A549 (cell line): Measurements from ENCODE around the gene WRNIP1. TPM values are rescaled to one million over a fixed set of nuclear protein-coding genes. Genes with fewer than 3 reads are reported as not detected.

ENCODE experiments used
- ATAC-seq, 2 experiments: fragments of 200-7000 bp in 1 of 2; fragments of >200 bp in 1 of 2; cut with Nextera tagmentation in 1 of 2; cut with Tn5 transposase in 1 of 2; 3 replicates each; pipeline versions ENCODE4 v1.8.0 to v1.9.1; 2018 to 2020; ENCODE audit warnings: mild to moderate bottlenecking in 1 of 2, moderate library complexity in 1 of 2
- CTCF ChIA-PET: fragments of 300-600 bp; sonication (Branson Sonifier 250); formaldehyde crosslinking; extraction: SDS; loops from one replicate; lab custom pipeline; 2021; ENCODE audit warnings: antibody characterized with exemption, inconsistent platforms; lab: Yijun Ruan, JAX
- POLR2A ChIA-PET: fragments of 350-600 bp; formaldehyde crosslinking; extraction: SDS; loops from one replicate; lab custom pipeline; 2021; ENCODE audit warnings: antibody characterized with exemption, inconsistent platforms; lab: Yijun Ruan, JAX
- DNase-seq, 2 experiments: peaks; one replicate each; pipeline versions ENCODE4 v3.0.0 to v3.0.0-alpha.2; 2011 to 2016; ENCODE audit warnings: low read depth in 1 of 2, low spot score in 1 of 2
- FAIRE-seq: peaks from 2 replicates; lab custom pipeline; 2011; peaks lifted over from hg19 to GRCh38; lab: Jason Lieb, UNC
- H3K27ac ChIP-seq, 2 experiments: fragments of >200 bp; sonication (Bioruptor Twin); formaldehyde crosslinking; 3 replicates each; pipeline ENCODE4 v1.5.1; 2016 to 2017
- H3K4me1 ChIP-seq: fragments of >200 bp; sonication (Bioruptor Twin); formaldehyde crosslinking; 3 replicates; pipeline ENCODE4 v1.6.1; 2016
- H3K4me2 ChIP-seq: fragments of >200 bp; sonication (Bioruptor Twin); formaldehyde crosslinking; 3 replicates; pipeline ENCODE4 v1.6.1; 2016
- H3K4me3 ChIP-seq: fragments of >200 bp; sonication (Bioruptor Twin); formaldehyde crosslinking; 3 replicates; pipeline ENCODE4 v1.5.1; 2016
- H3K9me3 ChIP-seq: fragments of >200 bp; sonication (Bioruptor Twin); formaldehyde crosslinking; 3 replicates; pipeline ENCODE4 v1.6.1; 2016
- BHLHE40 ChIP-seq: IDR thresholded peaks from 2 replicates; pipeline ENCODE4 v1.6.1; 2012; ENCODE audit warnings: low read depth, low read length, inconsistent platforms
- CBX8 ChIP-seq: fragments of 200-600 bp; sonication (generic); IDR thresholded peaks from 2 replicates; pipeline ENCODE4 v1.6.1; 2016
- CHD2 ChIP-seq: fragments of 150-350 bp; IDR thresholded peaks from 2 replicates; pipeline ENCODE4 v1.6.1; 2014; ENCODE audit warnings: low read length; ENCODE audit not compliant: partially characterized antibody
- EP300 ChIP-seq, 2 experiments: fragments of >200 bp; sonication (Bioruptor Twin); formaldehyde crosslinking; IDR thresholded peaks; 2 replicates in 1 of 2; 3 replicates in 1 of 2; pipeline ENCODE4 v1.6.1; 2016 to 2017
- ESRRA ChIP-seq: fragments of 150-350 bp; IDR thresholded peaks from 2 replicates; pipeline ENCODE4 v1.6.1; 2014; ENCODE audit warnings: mild to moderate bottlenecking, low read length, borderline replicate concordance
- FOSB ChIP-seq: fragments of 250-450 bp; sonication (Bioruptor Pico); IDR thresholded peaks from 2 replicates; pipeline ENCODE4 v1.5.0; 2020; ENCODE audit warnings: mild to moderate bottlenecking, moderate library complexity
- HDAC2 ChIP-seq: fragments of 200-600 bp; sonication (generic); IDR thresholded peaks from 2 replicates; pipeline ENCODE4 v1.6.1; 2016
- HOXA7 ChIP-seq: fragments of 250-450 bp; sonication (Bioruptor Pico); IDR thresholded peaks from 2 replicates; pipeline ENCODE4 v1.5.0; 2020; ENCODE audit warnings: mild to moderate bottlenecking, moderate library complexity
- HOXB5 ChIP-seq: fragments of 250-450 bp; sonication (Bioruptor Pico); IDR thresholded peaks from 2 replicates; pipeline ENCODE4 v1.5.0; 2020; ENCODE audit warnings: mild to moderate bottlenecking, moderate library complexity
- MAFK ChIP-seq: fragments of 450-650 bp; IDR thresholded peaks from 2 replicates; pipeline ENCODE4 v1.6.1; 2014; ENCODE audit not compliant: partially characterized antibody
- PHF8 ChIP-seq: fragments of 200-600 bp; sonication (generic); IDR thresholded peaks from 2 replicates; pipeline ENCODE4 v1.6.1; 2016; ENCODE audit warnings: low read depth, mild to moderate bottlenecking, antibody characterized with exemption, moderate library complexity, borderline replicate concordance
- POLR2AphosphoS2 ChIP-seq: conservative IDR thresholded peaks from 2 replicates; pipeline ENCODE4 v1.6.1; 2012; ENCODE audit warnings: low read length, improper control_type of control experiment, inconsistent platforms
- RAD21 ChIP-seq, 2 experiments: fragments of >200 bp in 1 of 2; sonication (Bioruptor Twin) in 1 of 2; formaldehyde crosslinking in 1 of 2; IDR thresholded peaks in 1 of 2; conservative IDR thresholded peaks in 1 of 2; 2 replicates in 1 of 2; 3 replicates in 1 of 2; pipeline ENCODE4 v1.6.1; 2012 to 2018; ENCODE audit warnings: inconsistent platforms in 1 of 2
- RARB ChIP-seq: fragments of 250-450 bp; sonication (Bioruptor Pico); IDR thresholded peaks from 2 replicates; pipeline ENCODE4 v1.8.0; 2021; ENCODE audit warnings: mild to moderate bottlenecking, moderate library complexity
- RFX5 ChIP-seq: fragments of 450-650 bp; IDR thresholded peaks from 2 replicates; pipeline ENCODE4 v1.7.1; 2014; ENCODE audit warnings: antibody characterized with exemption, mild to moderate bottlenecking, moderate library complexity
- RNF2 ChIP-seq: fragments of 200-600 bp; sonication (generic); IDR thresholded peaks from 2 replicates; pipeline ENCODE4 v1.6.1; 2016; ENCODE audit warnings: low read depth, mild to moderate bottlenecking, antibody characterized with exemption, moderate library complexity, borderline replicate concordance
- SREBF2 ChIP-seq: fragments of 450-650 bp; IDR thresholded peaks from 2 replicates; pipeline ENCODE4 v1.6.1; 2014; ENCODE audit warnings: mild to moderate bottlenecking, moderate library complexity
- TP53 ChIP-seq: fragments of 250-450 bp; sonication (Bioruptor Pico); IDR thresholded peaks from 2 replicates; pipeline ENCODE4 v1.5.0; 2021; ENCODE audit warnings: mild to moderate bottlenecking, moderate library complexity
- ZSCAN20 ChIP-seq: fragments of 250-450 bp; sonication (Bioruptor Pico); IDR thresholded peaks from 2 replicates; pipeline ENCODE4 v1.8.0; 2022; ENCODE audit warnings: mild to moderate bottlenecking, moderate library complexity
- WGBS: methylation state at CpG from one replicate; pipeline ENCODE4 v1.1.6; 2017; ENCODE audit errors: missing lambda C conversion rate; 5-methylcytosine and 5-hydroxymethylcytosine counted together
- polyA plus RNA-seq, 4 experiments: library from polyadenylated mRNA; depleted of rRNA in 3 of 4; stranded (reverse); fragments of >200 nt; fragmentation: RNase III in 1 of 4; extraction: RNeasy Plus Mini Kit Qiagen cat#74134 plus additional on column Dnase treatment in 1 of 4; gene quantifications; 2 replicates in 3 of 4; 3 replicates in 1 of 4; pipeline ENCODE4 v1.2.3, GENCODE V29; 2011 to 2017
- TF ChIP-seq, protein P1 (sequence below): IDR thresholded peaks from 2 replicates; pipeline ENCODE4 v1.6.1; 2012; ENCODE audit warnings: low read depth, borderline replicate concordance
- TF ChIP-seq, protein P2 (sequence below): fragments of 450-650 bp; IDR thresholded peaks from 2 replicates; pipeline ENCODE4 v1.6.1; 2014; ENCODE audit warnings: antibody characterized with exemption
- TF ChIP-seq, protein P3 (sequence below): fragments of 250-450 bp; sonication (Bioruptor Pico); IDR thresholded peaks from 2 replicates; pipeline ENCODE4 v1.5.0; 2021; ENCODE audit warnings: mild to moderate bottlenecking, moderate library complexity, borderline replicate concordance
- TF ChIP-seq, protein P4 (sequence below): IDR thresholded peaks from 2 replicates; pipeline ENCODE4 v1.6.1; 2012
- TF ChIP-seq, protein P5 (sequence below): fragments of >200 bp; sonication (Bioruptor Twin); formaldehyde crosslinking; IDR thresholded peaks from 3 replicates; pipeline ENCODE4 v1.5.1; 2016
- TF ChIP-seq, protein P6 (sequence below): fragments of 150-350 bp; IDR thresholded peaks from 2 replicates; pipeline ENCODE4 v1.6.1; 2014; ENCODE audit warnings: low read depth, mild to moderate bottlenecking, low read length

WRNIP1 gene
- polyA plus RNA-seq, 2 of the 4 experiments (the other 2 are of a cell fraction) = 27.7 to 32.2 TPM

DNA sequence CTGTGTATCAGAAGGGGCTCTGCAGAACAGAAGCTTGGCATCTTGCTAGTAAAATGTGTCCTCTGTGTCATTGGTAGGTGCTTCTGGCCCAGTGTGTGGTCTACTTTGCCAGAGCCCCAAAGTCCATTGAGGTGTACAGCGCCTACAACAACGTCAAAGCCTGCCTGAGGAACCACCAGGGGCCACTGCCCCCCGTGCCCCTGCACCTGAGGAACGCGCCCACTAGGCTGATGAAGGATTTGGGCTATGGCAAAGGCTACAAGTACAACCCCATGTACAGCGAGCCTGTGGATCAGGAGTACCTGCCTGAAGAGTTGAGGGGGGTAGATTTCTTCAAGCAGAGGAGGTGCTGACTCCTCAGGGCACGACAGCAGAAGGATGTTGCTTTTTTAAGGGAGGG lies 19.7 kb downstream of the WRNIP1 start:
- no peak for TF ChIP-seq HDAC2
- no peak for TF ChIP-seq SREBF2
- TF ChIP-seq MAFK = no peak
- TF ChIP-seq EP300 (IDR thresholded peaks at IDR 0.05) = no peak
- no peak for TF ChIP-seq RARB (CRISPR knock-in tag)
- no peak for TF ChIP-seq POLR2AphosphoS2
- TF ChIP-seq ESRRA = no peak
- TF ChIP-seq, protein P1, sequence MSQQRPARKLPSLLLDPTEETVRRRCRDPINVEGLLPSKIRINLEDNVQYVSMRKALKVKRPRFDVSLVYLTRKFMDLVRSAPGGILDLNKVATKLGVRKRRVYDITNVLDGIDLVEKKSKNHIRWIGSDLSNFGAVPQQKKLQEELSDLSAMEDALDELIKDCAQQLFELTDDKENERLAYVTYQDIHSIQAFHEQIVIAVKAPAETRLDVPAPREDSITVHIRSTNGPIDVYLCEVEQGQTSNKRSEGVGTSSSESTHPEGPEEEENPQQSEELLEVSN = no peak
- TF ChIP-seq RNF2 = no peak
- TF ChIP-seq RFX5 = no peak
- TF ChIP-seq ZSCAN20 (CRISPR knock-in tag) = no peak
- TF ChIP-seq, protein P2, sequence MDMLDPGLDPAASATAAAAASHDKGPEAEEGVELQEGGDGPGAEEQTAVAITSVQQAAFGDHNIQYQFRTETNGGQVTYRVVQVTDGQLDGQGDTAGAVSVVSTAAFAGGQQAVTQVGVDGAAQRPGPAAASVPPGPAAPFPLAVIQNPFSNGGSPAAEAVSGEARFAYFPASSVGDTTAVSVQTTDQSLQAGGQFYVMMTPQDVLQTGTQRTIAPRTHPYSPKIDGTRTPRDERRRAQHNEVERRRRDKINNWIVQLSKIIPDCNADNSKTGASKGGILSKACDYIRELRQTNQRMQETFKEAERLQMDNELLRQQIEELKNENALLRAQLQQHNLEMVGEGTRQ = no peak
- TF ChIP-seq, protein P3, sequence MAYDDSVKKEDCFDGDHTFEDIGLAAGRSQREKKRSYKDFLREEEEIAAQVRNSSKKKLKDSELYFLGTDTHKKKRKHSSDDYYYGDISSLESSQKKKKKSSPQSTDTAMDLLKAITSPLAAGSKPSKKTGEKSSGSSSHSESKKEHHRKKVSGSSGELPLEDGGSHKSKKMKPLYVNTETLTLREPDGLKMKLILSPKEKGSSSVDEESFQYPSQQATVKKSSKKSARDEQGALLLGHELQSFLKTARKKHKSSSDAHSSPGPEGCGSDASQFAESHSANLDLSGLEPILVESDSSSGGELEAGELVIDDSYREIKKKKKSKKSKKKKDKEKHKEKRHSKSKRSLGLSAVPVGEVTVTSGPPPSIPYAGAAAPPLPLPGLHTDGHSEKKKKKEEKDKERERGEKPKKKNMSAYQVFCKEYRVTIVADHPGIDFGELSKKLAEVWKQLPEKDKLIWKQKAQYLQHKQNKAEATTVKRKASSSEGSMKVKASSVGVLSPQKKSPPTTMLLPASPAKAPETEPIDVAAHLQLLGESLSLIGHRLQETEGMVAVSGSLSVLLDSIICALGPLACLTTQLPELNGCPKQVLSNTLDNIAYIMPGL = no peak
- TF ChIP-seq RAD21 (conservative IDR thresholded peaks at IDR 0.05 in 1 of 2, IDR thresholded peaks at IDR 0.05 in 1 of 2) = no peak
- TF ChIP-seq, protein P4, sequence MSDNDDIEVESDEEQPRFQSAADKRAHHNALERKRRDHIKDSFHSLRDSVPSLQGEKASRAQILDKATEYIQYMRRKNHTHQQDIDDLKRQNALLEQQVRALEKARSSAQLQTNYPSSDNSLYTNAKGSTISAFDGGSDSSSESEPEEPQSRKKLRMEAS = no peak
- no peak for TF ChIP-seq FOSB
- TF ChIP-seq PHF8 = no peak
- H3K4me2 ChIP-seq = no peak overlapping the region
- DNase-seq (no peak), ATAC-seq (no peak), FAIRE-seq (no peak)
- no peaks in the 10 kb centered on the region for H3K4me1 ChIP-seq
- H3K27ac ChIP-seq = no peak overlapping the region
- CTCF ChIA-PET = interaction anchor here (0.8 to 1.8 kb wide), 3 partner anchors 14 to 148 kb away, joined by 3 to 6 read pairs (median 3); no protein-coding TSS in a partner anchor
- WGBS = over 99% methylated on average over 7 of the region's 7 CpGs
- no peaks in the 10 kb centered on the region for H3K9me3 ChIP-seq
- POLR2A ChIA-PET = interaction anchor here (0.6 kb wide), 1 partner anchor 204 kb away, joined by 3 read pairs; no protein-coding TSS in a partner anchor
- H3K4me3 ChIP-seq = no peak overlapping the region

DNA sequence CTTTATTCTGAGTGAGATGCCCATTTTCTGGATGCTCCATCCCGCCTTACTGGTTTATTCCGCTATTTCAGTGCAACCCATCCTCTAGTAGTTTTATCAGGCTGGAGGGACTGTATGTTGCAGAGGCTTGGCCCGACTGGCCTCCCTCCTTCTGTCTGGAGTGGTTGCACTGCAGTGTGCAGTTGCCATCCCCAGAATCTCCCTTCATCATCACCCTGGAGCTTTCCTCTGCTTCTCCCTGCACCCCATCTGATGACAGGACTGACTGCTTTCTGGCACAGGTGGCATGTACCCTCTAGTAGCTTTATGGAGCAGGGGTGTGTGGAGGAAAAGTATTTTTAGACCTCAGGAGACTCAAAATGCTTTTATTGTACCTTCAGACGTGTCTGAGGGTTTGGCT lies 21.1 kb downstream of the WRNIP1 start:
- ChIA-PET POLR2A (no interaction called here), CTCF (interaction anchor here (0.9 kb wide), 1 partner anchor 147 kb away, joined by 4 read pairs; no protein-coding TSS in a partner anchor)
- Histone ChIP-seq H3K4me1 (peaks cover 9% of the 10 kb centered on the region), H3K4me3 (no peak overlapping the region), H3K9me3 (no peaks in the 10 kb centered on the region), H3K27ac (no peak overlapping the region), H3K4me2 (no peak overlapping the region)
- no peak for DNase-seq
- WGBS = 88% methylated on average over 4 of the region's 4 CpGs
- no peak for ATAC-seq
- no peak for TF ChIP-seq CBX8
- no peak for TF ChIP-seq HOXA7
- TF ChIP-seq CHD2 = no peak
- no peak for TF ChIP-seq TP53
- TF ChIP-seq, protein P5, sequence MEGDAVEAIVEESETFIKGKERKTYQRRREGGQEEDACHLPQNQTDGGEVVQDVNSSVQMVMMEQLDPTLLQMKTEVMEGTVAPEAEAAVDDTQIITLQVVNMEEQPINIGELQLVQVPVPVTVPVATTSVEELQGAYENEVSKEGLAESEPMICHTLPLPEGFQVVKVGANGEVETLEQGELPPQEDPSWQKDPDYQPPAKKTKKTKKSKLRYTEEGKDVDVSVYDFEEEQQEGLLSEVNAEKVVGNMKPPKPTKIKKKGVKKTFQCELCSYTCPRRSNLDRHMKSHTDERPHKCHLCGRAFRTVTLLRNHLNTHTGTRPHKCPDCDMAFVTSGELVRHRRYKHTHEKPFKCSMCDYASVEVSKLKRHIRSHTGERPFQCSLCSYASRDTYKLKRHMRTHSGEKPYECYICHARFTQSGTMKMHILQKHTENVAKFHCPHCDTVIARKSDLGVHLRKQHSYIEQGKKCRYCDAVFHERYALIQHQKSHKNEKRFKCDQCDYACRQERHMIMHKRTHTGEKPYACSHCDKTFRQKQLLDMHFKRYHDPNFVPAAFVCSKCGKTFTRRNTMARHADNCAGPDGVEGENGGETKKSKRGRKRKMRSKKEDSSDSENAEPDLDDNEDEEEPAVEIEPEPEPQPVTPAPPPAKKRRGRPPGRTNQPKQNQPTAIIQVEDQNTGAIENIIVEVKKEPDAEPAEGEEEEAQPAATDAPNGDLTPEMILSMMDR = no peak
- TF ChIP-seq BHLHE40 = no peak
- TF ChIP-seq HOXB5 = no peak
- TF ChIP-seq, protein P6, sequence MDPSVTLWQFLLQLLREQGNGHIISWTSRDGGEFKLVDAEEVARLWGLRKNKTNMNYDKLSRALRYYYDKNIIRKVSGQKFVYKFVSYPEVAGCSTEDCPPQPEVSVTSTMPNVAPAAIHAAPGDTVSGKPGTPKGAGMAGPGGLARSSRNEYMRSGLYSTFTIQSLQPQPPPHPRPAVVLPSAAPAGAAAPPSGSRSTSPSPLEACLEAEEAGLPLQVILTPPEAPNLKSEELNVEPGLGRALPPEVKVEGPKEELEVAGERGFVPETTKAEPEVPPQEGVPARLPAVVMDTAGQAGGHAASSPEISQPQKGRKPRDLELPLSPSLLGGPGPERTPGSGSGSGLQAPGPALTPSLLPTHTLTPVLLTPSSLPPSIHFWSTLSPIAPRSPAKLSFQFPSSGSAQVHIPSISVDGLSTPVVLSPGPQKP = no peak
- no peak for FAIRE-seq
